Hepatocyte (in vitro differentiated cells): ENCODE data around the gene RAB5IF.

Source experiments
- CTCF ChIP-seq: fragments of 200-600 bp; sonication (generic); IDR thresholded peaks from 2 replicates; pipeline ENCODE4 v1.5.1; 2016; ENCODE audit warnings: antibody characterized with exemption, mild to moderate bottlenecking; ENCODE audit not compliant: poor library complexity
- EZH2 ChIP-seq: fragments of 200-600 bp; sonication (generic); IDR thresholded peaks from 2 replicates; pipeline ENCODE4 v1.6.1; 2016; ENCODE audit warnings: antibody characterized with exemption, mild to moderate bottlenecking, borderline replicate concordance

- TF ChIP-seq EZH2 (no peak), CTCF (no peak)
Observed at GRCh38 chr20:36572701-36573102, 32.9 kb upstream of the RAB5IF start.
